HCT116 (cell line): ENCODE results near the gene EFCAB8. TPM values are rescaled to one million over a fixed set of nuclear protein-coding genes. Genes with fewer than 3 reads are reported as not detected.

Experiments
- ATAC-seq: fragments of 200-7000 bp; cut with Tn5 transposase; 2 replicates; pipeline ENCODE4 v1.9.1; 2020; ENCODE audit warnings: mild to moderate bottlenecking, moderate library complexity
- BruUV-seq: library from RNA; stranded (reverse); fragments of 400-500 nt; replicated peaks from 2 replicates; lab custom pipeline; 2021; lab: Mats Ljungman, UMichigan
- CTCF ChIA-PET: fragments of 300-600 bp; sonication (Branson Sonifier 250); formaldehyde crosslinking; loops from one replicate; lab custom pipeline; 2021; ENCODE audit warnings: antibody characterized with exemption; lab: Charles Lee
- POLR2A ChIA-PET: fragments of 300-600, 350-600 bp; sonication (Branson Sonifier 250); formaldehyde crosslinking; loops from one replicate; lab custom pipeline; 2021; ENCODE audit warnings: antibody characterized with exemption; lab: Charles Lee
- RAD21 ChIA-PET, 2 experiments: fragments of 300-600 bp; sonication (Branson Sonifier 250); formaldehyde crosslinking; loops; one replicate each; lab custom pipeline; 2023; ENCODE audit warnings: low total read pairs in 2 of 2; ENCODE audit not compliant: uncharacterized antibody in 2 of 2, unreplicated experiment in 2 of 2, low non-redundant PET in 1 of 2; lab: Charles Lee
- DNase-seq: peaks from one replicate; pipeline ENCODE4 v3.0.0-alpha.2; 2010; ENCODE audit warnings: low read depth, low spot score
- H2AFZ ChIP-seq: fragments of 200-600 bp; shearing (Covaris generic), sonication (generic); 2 replicates; pipeline ENCODE4 v1.6.1; 2017; ENCODE audit warnings: low read depth, mixed run types, mixed read lengths, antibody characterized with exemption, low read length; ENCODE audit not compliant: poor library complexity, severe bottlenecking
- H3K27ac ChIP-seq: 2 replicates; pipeline ENCODE4 v1.5.1; 2012; ENCODE audit warnings: low read depth, low read length
- H3K27me3 ChIP-seq: fragments of 200-600 bp; sonication (generic); 2 replicates; pipeline ENCODE4 v1.6.1; 2016; ENCODE audit warnings: mixed run types, low read length, mixed read lengths; ENCODE audit not compliant: insufficient read depth
- H3K36me3 ChIP-seq, 2 experiments: fragments of 200-500 bp in 1 of 2; fragments of 200-600 bp in 1 of 2; sonication (Bioruptor generic) in 1 of 2; sonication (generic) in 1 of 2; 2 replicates each; pipeline versions ENCODE4 v1.5.1 to v1.6.1; 2014 to 2016; ENCODE audit warnings: low read length in 2 of 2, inconsistent platforms in 1 of 2, mixed read lengths in 1 of 2, mixed run types in 1 of 2; ENCODE audit not compliant: insufficient read depth in 2 of 2, control insufficient read depth in 1 of 2
- H3K4me1 ChIP-seq, 2 experiments: fragments of 200-600 bp in 1 of 2; sonication (generic) in 1 of 2; 2 replicates each; pipeline versions ENCODE4 v1.5.1 to v1.6.1; 2012 to 2017; ENCODE audit warnings: low read length in 2 of 2, inconsistent platforms in 1 of 2, mild to moderate bottlenecking in 1 of 2, mixed read lengths in 1 of 2, mixed run types in 1 of 2, moderate library complexity in 1 of 2; ENCODE audit not compliant: insufficient read depth in 2 of 2, control insufficient read depth in 1 of 2
- H3K4me2 ChIP-seq: fragments of 200-600 bp; sonication (generic); 2 replicates; pipeline ENCODE4 v1.6.1; 2017; ENCODE audit warnings: mixed run types, low read length, mixed read lengths
- H3K4me3 ChIP-seq, 2 experiments: fragments of 200-600 bp in 1 of 2; sonication (generic) in 1 of 2; replicated peaks in 1 of 2; 2 replicates each; pipeline ENCODE4 v1.5.1; 2011 to 2016; ENCODE audit warnings: low read length in 2 of 2, control low read depth in 1 of 2, low read depth in 1 of 2, mild to moderate bottlenecking in 1 of 2, mixed read lengths in 1 of 2, mixed run types in 1 of 2
- H3K79me2 ChIP-seq: fragments of 200-600 bp; sonication (generic); 2 replicates; pipeline ENCODE4 v1.6.1; 2017; ENCODE audit warnings: mild to moderate bottlenecking, mixed run types, low read length, moderate library complexity, mixed read lengths; ENCODE audit not compliant: insufficient read depth
- H3K9ac ChIP-seq: fragments of 200-600 bp; sonication (generic); 2 replicates; pipeline ENCODE4 v1.6.1; 2016; ENCODE audit warnings: low read length, mixed read lengths
- H3K9me2 ChIP-seq: fragments of 200-600 bp; sonication (generic), shearing (Covaris generic); 2 replicates; pipeline ENCODE4 v1.6.1; 2017; ENCODE audit warnings: mixed run types, mild to moderate bottlenecking, moderate library complexity; ENCODE audit not compliant: insufficient read depth
- H3K9me3 ChIP-seq, 2 experiments: fragments of 200-500 bp in 1 of 2; fragments of 200-600 bp in 1 of 2; sonication (Bioruptor generic) in 1 of 2; sonication (generic) in 1 of 2; 2 replicates each; pipeline ENCODE4 v1.6.1; 2014 to 2017; ENCODE audit warnings: low read length in 2 of 2, mixed read lengths in 2 of 2, inconsistent platforms in 1 of 2, low read depth in 1 of 2, mild to moderate bottlenecking in 1 of 2, mixed run types in 1 of 2, moderate library complexity in 1 of 2; ENCODE audit not compliant: control insufficient read depth in 1 of 2, insufficient read depth in 1 of 2
- H4K20me1 ChIP-seq: fragments of 200-600 bp; sonication (generic), shearing (Covaris generic); 2 replicates; pipeline ENCODE4 v1.6.1; 2017; ENCODE audit warnings: mixed run types, mild to moderate bottlenecking, moderate library complexity; ENCODE audit not compliant: insufficient read depth
- CBX3 ChIP-seq: IDR thresholded peaks from 2 replicates; pipeline ENCODE4 v1.6.1; 2012; ENCODE audit warnings: low read depth
- CEBPB ChIP-seq: IDR thresholded peaks from 2 replicates; pipeline ENCODE4 v1.6.1; 2012; ENCODE audit warnings: low read depth
- CTCF ChIP-seq, 3 experiments: fragments of 200-600 bp in 1 of 3; sonication (generic) in 1 of 3; IDR thresholded peaks in 2 of 3; conservative IDR thresholded peaks in 1 of 3; 2 replicates each; pipeline ENCODE4 v1.5.1; 2012 to 2017; ENCODE audit warnings: low read depth in 2 of 3, low read length in 2 of 3, antibody characterized with exemption in 1 of 3, borderline replicate concordance in 1 of 3, control low read depth in 1 of 3, mild to moderate bottlenecking in 1 of 3, mixed read lengths in 1 of 3, mixed run types in 1 of 3, moderate library complexity in 1 of 3; ENCODE audit not compliant: insufficient read depth in 1 of 3
- EGR1 ChIP-seq: IDR thresholded peaks from 2 replicates; pipeline ENCODE4 v1.6.1; 2012; ENCODE audit warnings: low read depth
- ELF1 ChIP-seq: IDR thresholded peaks from 2 replicates; pipeline ENCODE4 v1.6.1; 2012; ENCODE audit warnings: low read depth, borderline replicate concordance
- EZH2 ChIP-seq: fragments of 200-600 bp; sonication (generic); IDR thresholded peaks from 2 replicates; pipeline ENCODE4 v1.6.1; 2017; ENCODE audit warnings: antibody characterized with exemption, mixed run types
- EZH2phosphoT487 ChIP-seq: fragments of 200-600 bp; IDR thresholded peaks from 2 replicates; pipeline ENCODE4 v1.6.1; 2018; ENCODE audit warnings: antibody characterized with exemption, borderline replicate concordance
- JUND ChIP-seq: IDR thresholded peaks from 2 replicates; pipeline ENCODE4 v1.6.1; 2012
- MAX ChIP-seq: IDR thresholded peaks from 2 replicates; pipeline ENCODE4 v1.6.1; 2012
- POLR2A ChIP-seq: IDR thresholded peaks from 2 replicates; pipeline ENCODE4 v1.7.0; 2011; ENCODE audit warnings: borderline replicate concordance; ENCODE audit not compliant: insufficient read depth, insufficient read length; ENCODE audit errors: extremely low read depth
- POLR2AphosphoS5 ChIP-seq: IDR thresholded peaks from 2 replicates; pipeline ENCODE4 v1.6.1; 2011; ENCODE audit warnings: mild to moderate bottlenecking, low read depth, low read length, moderate library complexity
- REST ChIP-seq: IDR thresholded peaks from 2 replicates; pipeline ENCODE4 v1.6.1; 2012; ENCODE audit warnings: low read depth
- SIN3A ChIP-seq: IDR thresholded peaks from 2 replicates; pipeline ENCODE4 v1.6.1; 2012; ENCODE audit warnings: low read depth
- SRF ChIP-seq: IDR thresholded peaks from 2 replicates; pipeline ENCODE4 v1.6.1; 2012; ENCODE audit warnings: low read depth
- TCF7L2 ChIP-seq: IDR thresholded peaks from 2 replicates; pipeline ENCODE4 v1.7.0; 2011; ENCODE audit warnings: borderline replicate concordance, inconsistent platforms; ENCODE audit not compliant: insufficient read depth, insufficient read length; ENCODE audit errors: extremely low read depth
- ZFX ChIP-seq: fragments of 450-650 bp; IDR thresholded peaks from 2 replicates; pipeline ENCODE4 v1.6.1; 2017
- intact Hi-C: fragments of 100-400 bp; cut with micrococcal nuclease; formaldehyde crosslinking; loops from 2 replicates; pipeline ENCODE4 v1.10.0; 2022
- total RNA-seq: library from RNA; stranded (reverse); gene quantifications from one replicate; pipeline ENCODE4 v1.2.1, GENCODE V29; 2021; ENCODE audit not compliant: unreplicated experiment
- TF ChIP-seq, protein P1 (sequence below): IDR thresholded peaks from 2 replicates; pipeline ENCODE4 v1.6.1; 2012

The EFCAB8 gene
- total RNA-seq, 1 experiment from 2014 or later: 0.42 TPM

- Histone ChIP-seq H3K36me3 (no peaks in the 10 kb centered on the region), H3K4me1 (peaks cover 0 to 5% of the 10 kb centered on the region in 2 experiments; a peak in 1 of 4 replicates), H3K4me2 (no peak overlapping the region), H3K9ac (no peak overlapping the region), H4K20me1 (no peaks in the 10 kb centered on the region), H3K27ac (no peak overlapping the region), H3K9me2 (no peaks in the 10 kb centered on the region), H3K27me3 (no peaks in the 10 kb centered on the region), H3K79me2 (no peaks in the 10 kb centered on the region), H3K4me3 (no peak overlapping the region)
- no peak for ATAC-seq
- BruUV-seq: no TSS peak
- ChIA-PET RAD21 (no interaction called here), POLR2A (no interaction called here)
- intact Hi-C loops: no loop called here
- TF ChIP-seq SIN3A (no peak), SRF (no peak), MAX (no peak), ELF1 (no peak), EGR1 (no peak), REST (no peak), CBX3 (no peak), POLR2AphosphoS5 (no peak), EZH2 (no peak), TCF7L2 (no peak), CTCF (IDR thresholded peaks at IDR 0.05 in 2 of 3, conservative IDR thresholded peaks at IDR 0.05 in 1 of 3; ENCODE audit: borderline replicate concordance in 1 of 3, insufficient read depth in 1 of 3, low read depth in 2 of 3, low read length in 2 of 3) (no peak), POLR2A (no peak), EZH2phosphoT487 (no peak), CEBPB (no peak), ZFX (no peak), JUND (no peak)
- TF ChIP-seq, protein P1, sequence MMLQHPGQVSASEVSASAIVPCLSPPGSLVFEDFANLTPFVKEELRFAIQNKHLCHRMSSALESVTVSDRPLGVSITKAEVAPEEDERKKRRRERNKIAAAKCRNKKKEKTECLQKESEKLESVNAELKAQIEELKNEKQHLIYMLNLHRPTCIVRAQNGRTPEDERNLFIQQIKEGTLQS: no peak
- TF ChIP-seq, all 23 proteins: peak for 0
- no peak for DNase-seq
- no peak overlapping the region for H2AFZ ChIP-seq
- CTCF ChIA-PET: no interaction called here
- H3K9me3 ChIP-seq: no peaks in the 10 kb centered on the region
Measured at GRCh38 chr20:32987044-32987825, 128.5 kb downstream of the EFCAB8 start.
